MCF 10A (cell line): Measurements from ENCODE around the gene PIP5K1A. TPM values are rescaled to one million over a fixed set of nuclear protein-coding genes. Genes with fewer than 3 reads are reported as not detected.

Experiments
- BruUV-seq: library from RNA; stranded (reverse); fragments of 400-500 nt; replicated peaks from 2 replicates; lab custom pipeline; 2021; lab: Mats Ljungman, UMichigan
- CTCF ChIA-PET: fragments of 300-600 bp; sonication (Branson Sonifier 250); formaldehyde crosslinking; extraction: SDS; loops from one replicate; lab custom pipeline; 2021; ENCODE audit warnings: antibody characterized with exemption, inconsistent platforms; lab: Yijun Ruan, JAX
- POLR2A ChIA-PET: fragments of 300-600, 350-650 bp; sonication (Branson Sonifier 250); formaldehyde crosslinking; extraction: SDS; loops from one replicate; lab custom pipeline; 2020; ENCODE audit warnings: antibody characterized with exemption, inconsistent platforms; lab: Yijun Ruan, JAX
- DNase-seq: peaks from one replicate; pipeline ENCODE4 v3.0.0-alpha.2; 2018; ENCODE audit not compliant: unreplicated experiment
- H3K27ac Mint-ChIP-seq: one replicate; pipeline ENCODE4 v1.8.0; 2022; ENCODE audit warnings: mild to moderate bottlenecking, low read depth, mixed read lengths; ENCODE audit not compliant: unreplicated experiment
- H3K27me3 Mint-ChIP-seq: one replicate; pipeline ENCODE4 v1.8.0; 2022; ENCODE audit warnings: mixed read lengths; ENCODE audit not compliant: insufficient read depth, unreplicated experiment
- H3K36me3 Mint-ChIP-seq: one replicate; pipeline ENCODE4 v1.8.0; 2022; ENCODE audit warnings: mild to moderate bottlenecking, moderate library complexity, mixed read lengths; ENCODE audit not compliant: insufficient read depth, unreplicated experiment
- H3K4me1 Mint-ChIP-seq: one replicate; pipeline ENCODE4 v1.8.0; 2022; ENCODE audit warnings: mixed read lengths; ENCODE audit not compliant: insufficient read depth, unreplicated experiment
- H3K4me3 Mint-ChIP-seq: one replicate; pipeline ENCODE4 v1.8.0; 2022; ENCODE audit warnings: mild to moderate bottlenecking, moderate library complexity, mixed read lengths; ENCODE audit not compliant: unreplicated experiment
- H3K9me3 Mint-ChIP-seq: one replicate; pipeline ENCODE4 v1.8.0; 2022; ENCODE audit warnings: mixed read lengths; ENCODE audit not compliant: unreplicated experiment
- intact Hi-C: fragments of 100-400 bp; cut with micrococcal nuclease; formaldehyde crosslinking; loops from 2 replicates; pipeline ENCODE4 v1.14.1; 2022
- total RNA-seq: library from RNA; stranded (reverse); gene quantifications from 2 replicates; pipeline ENCODE4 v1.2.3, GENCODE V29; 2022
- TF ChIP-seq, protein P1 (sequence below): fragments of 200-600 bp; IDR thresholded peaks from one replicate; pipeline ENCODE4 v1.8.0; 2022; ENCODE audit warnings: antibody characterized with exemption, mild to moderate bottlenecking; ENCODE audit not compliant: unreplicated experiment

The PIP5K1A gene
- total RNA-seq, 1 experiment from 2014 or later = 163 TPM

DNA sequence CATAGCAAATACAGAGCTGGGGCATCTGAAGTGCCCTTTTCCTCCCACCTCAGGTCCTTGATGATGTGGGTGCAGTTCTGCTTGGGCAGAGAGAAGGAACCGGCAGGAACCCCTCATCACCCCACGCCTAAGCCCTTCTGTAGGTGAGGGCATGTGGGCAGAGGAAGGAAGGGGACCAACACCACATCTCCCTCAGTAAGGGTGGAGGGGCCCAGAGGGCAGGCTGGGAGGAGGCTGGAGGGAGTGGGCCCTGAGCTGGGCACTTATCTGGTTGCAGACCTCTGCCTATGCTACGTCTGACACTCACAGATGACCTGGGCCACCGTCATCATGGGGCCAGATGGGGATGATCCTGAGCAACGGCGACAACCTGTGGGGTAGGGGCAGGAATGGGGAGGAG lies 94.7 kb downstream of the PIP5K1A start:
- Mint-ChIP-seq H3K36me3 (peaks cover 95% of the 10 kb centered on the region), H3K27ac (no peak overlapping the region), H3K4me1 (no peaks in the 10 kb centered on the region), H3K27me3 (no peaks in the 10 kb centered on the region), H3K4me3 (no peak overlapping the region), H3K9me3 (no peaks in the 10 kb centered on the region)
- intact Hi-C loops = no loop called here
- no TSS peak for BruUV-seq
- ChIA-PET CTCF (interaction anchor here (1.4 to 27.4 kb wide), 3 partner anchors 18 to 48 kb away, joined by 3 to 566 read pairs (median 8); no protein-coding TSS in a partner anchor), POLR2A (interaction anchor here (0.6 to 6.3 kb wide), 11 partner anchors 9 to 124 kb away, joined by 3 to 39 read pairs (median 4); partner anchors contain the start of genes PI4KB, PSMB4 and SELENBP1)
- no peak for DNase-seq
- TF ChIP-seq, protein P1, sequence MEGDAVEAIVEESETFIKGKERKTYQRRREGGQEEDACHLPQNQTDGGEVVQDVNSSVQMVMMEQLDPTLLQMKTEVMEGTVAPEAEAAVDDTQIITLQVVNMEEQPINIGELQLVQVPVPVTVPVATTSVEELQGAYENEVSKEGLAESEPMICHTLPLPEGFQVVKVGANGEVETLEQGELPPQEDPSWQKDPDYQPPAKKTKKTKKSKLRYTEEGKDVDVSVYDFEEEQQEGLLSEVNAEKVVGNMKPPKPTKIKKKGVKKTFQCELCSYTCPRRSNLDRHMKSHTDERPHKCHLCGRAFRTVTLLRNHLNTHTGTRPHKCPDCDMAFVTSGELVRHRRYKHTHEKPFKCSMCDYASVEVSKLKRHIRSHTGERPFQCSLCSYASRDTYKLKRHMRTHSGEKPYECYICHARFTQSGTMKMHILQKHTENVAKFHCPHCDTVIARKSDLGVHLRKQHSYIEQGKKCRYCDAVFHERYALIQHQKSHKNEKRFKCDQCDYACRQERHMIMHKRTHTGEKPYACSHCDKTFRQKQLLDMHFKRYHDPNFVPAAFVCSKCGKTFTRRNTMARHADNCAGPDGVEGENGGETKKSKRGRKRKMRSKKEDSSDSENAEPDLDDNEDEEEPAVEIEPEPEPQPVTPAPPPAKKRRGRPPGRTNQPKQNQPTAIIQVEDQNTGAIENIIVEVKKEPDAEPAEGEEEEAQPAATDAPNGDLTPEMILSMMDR = no peak

DNA sequence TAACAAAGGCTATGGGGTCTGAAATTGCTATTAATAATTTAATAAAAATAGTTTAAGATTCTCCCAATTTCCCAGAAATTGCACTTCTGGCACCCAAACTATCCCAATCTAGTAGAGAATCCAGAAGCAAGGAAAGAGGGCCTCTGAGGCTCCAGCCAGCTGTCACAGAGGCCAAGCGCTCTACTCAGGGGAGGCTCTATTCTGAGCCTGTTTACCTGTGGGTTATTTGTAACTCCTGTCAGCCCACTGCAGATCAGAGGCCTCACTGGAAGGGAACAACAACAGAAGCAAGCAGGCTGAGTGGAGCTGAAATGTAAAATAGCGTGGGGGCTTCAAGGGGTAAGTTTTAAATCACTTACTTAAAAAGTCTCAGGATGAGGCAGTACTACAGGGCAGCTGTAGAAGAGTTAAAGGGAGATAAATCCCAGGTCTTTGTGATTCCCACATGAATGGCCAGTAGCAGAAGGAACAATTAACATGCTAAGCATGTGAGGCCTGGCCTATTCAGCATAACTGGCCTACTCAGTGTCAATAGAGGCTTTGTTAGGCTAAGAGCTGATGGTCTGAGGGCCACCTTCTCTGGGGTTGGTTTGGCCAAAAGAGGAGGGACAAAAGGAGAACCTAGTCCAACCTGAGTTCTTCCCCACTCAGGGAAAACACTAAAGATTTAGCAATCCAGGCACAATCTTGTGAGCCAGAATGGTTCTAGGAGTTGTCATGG lies 96.5 kb downstream of the PIP5K1A start:
- Mint-ChIP-seq H3K27me3 (no peaks in the 10 kb centered on the region), H3K4me3 (no peak overlapping the region), H3K9me3 (no peaks in the 10 kb centered on the region), H3K36me3 (peaks cover 98% of the 10 kb centered on the region), H3K4me1 (no peaks in the 10 kb centered on the region), H3K27ac (no peak overlapping the region)
- ChIA-PET POLR2A (interaction anchor here (0.6 to 6.3 kb wide), 14 partner anchors 11 to 113 kb away, joined by 3 to 39 read pairs (median 4); partner anchors contain the start of genes PSMD4 and SELENBP1), CTCF (interaction anchor here (0.6 to 27.4 kb wide), 8 partner anchors 13 to 716 kb away, joined by 3 to 566 read pairs (median 5); no protein-coding TSS in a partner anchor)
- no peak for DNase-seq
- intact Hi-C loops = no loop called here
- no TSS peak for BruUV-seq
- TF ChIP-seq, protein P1 = no peak

Other genes with a start within 250 kb of the PIP5K1A start
- gene CERS2, start 223.7 kb upstream of the PIP5K1A start, total RNA-seq = 270 TPM in 2 replicates
- 0.37 and 0.61 TPM in 2 replicates for gene ANXA9, start 216.3 kb upstream of the PIP5K1A start, total RNA-seq
- gene MINDY1, start 191.7 kb upstream of the PIP5K1A start, total RNA-seq = 8.9 and 10.4 TPM in 2 replicates
- 17.6 and 24.1 TPM in 2 replicates for gene PRUNE1, start 190.1 kb upstream of the PIP5K1A start, total RNA-seq
- 1.2 and 2.3 TPM in 2 replicates for gene BNIPL, start 162.0 kb upstream of the PIP5K1A start, total RNA-seq
- gene C1orf56, start 150.8 kb upstream of the PIP5K1A start, total RNA-seq = 2.2 and 2.7 TPM in 2 replicates
- gene CDC42SE1, start 138.9 kb upstream of the PIP5K1A start, total RNA-seq = 134 and 139 TPM in 2 replicates
- gene MLLT11, start 138.2 kb upstream of the PIP5K1A start, total RNA-seq = 0.86 and 1.3 TPM in 2 replicates
- 20.2 and 22.9 TPM in 2 replicates for gene GABPB2, start 127.8 kb upstream of the PIP5K1A start, total RNA-seq
- gene SEMA6C, start 51.9 kb upstream of the PIP5K1A start, total RNA-seq = 2.3 and 9.5 TPM in 2 replicates
- not detected in 2 replicates for gene TNFAIP8L2, start 41.9 kb upstream of the PIP5K1A start, total RNA-seq
- gene LYSMD1, start 32.6 kb upstream of the PIP5K1A start, total RNA-seq = 14.4 and 22.3 TPM in 2 replicates
- gene SCNM1, start 32.4 kb upstream of the PIP5K1A start, total RNA-seq = 88.5 and 93.0 TPM in 2 replicates
- 1.1 TPM in 1 of 2 replicates, not detected in the other for gene TMOD4, start 22.6 kb upstream of the PIP5K1A start, total RNA-seq
- gene VPS72, start 8.4 kb upstream of the PIP5K1A start, total RNA-seq = 106 and 108 TPM in 2 replicates
- 266 and 285 TPM in 2 replicates for gene PSMD4, start 56.2 kb downstream of the PIP5K1A start, total RNA-seq
- 26.3 and 27.5 TPM in 2 replicates for gene ZNF687, start 83.7 kb downstream of the PIP5K1A start, total RNA-seq
- gene PI4KB, start 128.9 kb downstream of the PIP5K1A start, total RNA-seq = 75.3 and 90.1 TPM in 2 replicates
- 19.2 and 26.5 TPM in 2 replicates for gene RFX5, start 148.7 kb downstream of the PIP5K1A start, total RNA-seq
- gene SELENBP1, start 174.2 kb downstream of the PIP5K1A start, total RNA-seq = 8.2 and 11.6 TPM in 2 replicates
- gene PSMB4, start 201.0 kb downstream of the PIP5K1A start, total RNA-seq = 281 and 320 TPM in 2 replicates